D721Med (cell line): ENCODE measurements around the gene TIMM13.
"Not testable (repeated sequence)": the region's sequence is repeated elsewhere in the genome, so short reads cannot be mapped to it uniquely, and the experiment has no call there.

Source experiments
- DNase-seq: peaks from one replicate; pipeline ENCODE4 v3.0.0; 2011; ENCODE audit warnings: low spot score; ENCODE audit not compliant: insufficient read length
- FAIRE-seq: peaks from 2 replicates; lab custom pipeline; 2011; peaks lifted over from hg19 to GRCh38; lab: Jason Lieb, UNC
- CTCF ChIP-seq: IDR thresholded peaks from 2 replicates; pipeline ENCODE4 v1.5.1; 2012; ENCODE audit warnings: mild to moderate bottlenecking, control low read depth; ENCODE audit not compliant: insufficient read depth; ENCODE audit errors: missing control alignments

TIMM13 gene

GRCh38 chr19:2427429-2428320 is at the start of gene TIMM13:
TSS of gene TIMM13 (minus strand) at chr19:2427586. CDS start at chr19:2427533, 53 bp downstream.
- peak; percentile 86 for DNase-seq
- FAIRE-seq = no peak
- no peak for TF ChIP-seq CTCF

DNA sequence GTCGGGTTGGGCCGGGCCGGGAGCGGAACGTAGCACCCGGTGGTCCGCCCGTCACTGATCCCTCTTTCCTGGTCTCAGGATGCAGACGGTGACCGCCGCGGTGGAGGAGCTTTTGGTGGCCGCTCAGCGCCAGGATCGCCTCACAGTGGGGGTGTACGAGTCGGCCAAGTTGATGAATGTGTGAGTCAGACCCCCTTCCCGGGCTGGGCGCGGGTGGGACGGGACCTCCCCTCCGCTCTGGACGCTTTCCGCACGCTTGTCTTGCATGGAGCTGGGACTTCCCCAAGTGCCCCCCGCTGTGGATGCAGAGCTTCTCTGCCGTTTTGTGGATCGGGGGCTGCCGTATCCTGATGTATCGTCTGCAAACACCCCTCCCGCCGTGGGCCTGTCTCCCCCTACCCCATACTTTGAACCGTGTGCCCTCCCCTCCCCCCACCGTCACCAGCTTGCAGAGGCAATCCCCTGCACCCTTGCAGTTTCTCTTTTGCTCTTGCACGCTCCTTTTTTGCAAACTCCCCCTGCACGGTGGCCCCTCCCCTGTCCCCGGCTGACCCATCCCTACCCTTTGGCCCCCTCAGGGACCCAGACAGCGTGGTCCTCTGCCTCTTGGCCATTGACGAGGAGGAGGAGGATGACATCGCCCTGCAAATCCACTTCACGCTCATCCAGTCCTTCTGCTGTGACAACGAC is 49.2 kb upstream of the TIMM13 start:
- no peak for FAIRE-seq
- no peak for TF ChIP-seq CTCF
- DNase-seq = no peak

DNA sequence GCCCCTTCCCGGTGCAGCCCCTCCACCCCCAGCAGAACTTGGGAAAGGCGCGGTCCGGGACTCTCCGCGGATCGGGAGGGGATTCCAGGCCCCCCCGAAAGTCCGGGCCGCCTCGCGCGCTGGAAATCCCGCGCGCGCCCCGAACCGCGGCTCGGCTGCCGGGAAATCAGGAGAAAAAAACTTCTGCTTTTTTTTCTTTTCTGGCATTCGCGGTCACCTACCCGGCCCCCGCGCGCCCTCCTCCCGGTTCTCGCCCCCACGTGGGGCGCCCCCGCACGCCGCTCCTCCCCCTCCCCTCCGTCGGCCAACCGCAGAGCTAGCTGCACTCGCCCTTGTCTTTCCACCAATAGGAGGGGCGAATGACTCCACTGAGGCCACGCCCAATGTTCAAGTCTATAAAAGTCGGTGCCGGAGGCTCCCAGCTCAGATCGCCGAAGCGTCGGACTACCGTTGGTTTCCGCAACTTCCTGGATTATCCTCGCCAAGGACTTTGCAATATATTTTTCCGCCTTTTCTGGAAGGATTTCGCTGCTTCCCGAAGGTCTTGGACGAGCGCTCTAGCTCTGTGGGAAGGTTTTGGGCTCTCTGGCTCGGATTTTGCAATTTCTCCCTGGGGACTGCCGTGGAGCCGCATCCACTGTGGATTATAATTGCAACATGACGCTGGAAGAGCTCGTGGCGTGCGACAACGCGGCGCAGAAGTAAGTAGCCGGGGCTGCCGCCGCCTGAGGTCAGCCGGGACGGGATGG is 48.5 kb upstream of the TIMM13 start, which contains the start of gene GADD45B:
GADD45B (plus strand) TSS at position 426 of the 749 bp plus-strand sequence; CDS start at position 658, 232 bp downstream.
- peak; percentile 99 for DNase-seq
- FAIRE-seq = no peak
- no peak for TF ChIP-seq CTCF

DNA sequence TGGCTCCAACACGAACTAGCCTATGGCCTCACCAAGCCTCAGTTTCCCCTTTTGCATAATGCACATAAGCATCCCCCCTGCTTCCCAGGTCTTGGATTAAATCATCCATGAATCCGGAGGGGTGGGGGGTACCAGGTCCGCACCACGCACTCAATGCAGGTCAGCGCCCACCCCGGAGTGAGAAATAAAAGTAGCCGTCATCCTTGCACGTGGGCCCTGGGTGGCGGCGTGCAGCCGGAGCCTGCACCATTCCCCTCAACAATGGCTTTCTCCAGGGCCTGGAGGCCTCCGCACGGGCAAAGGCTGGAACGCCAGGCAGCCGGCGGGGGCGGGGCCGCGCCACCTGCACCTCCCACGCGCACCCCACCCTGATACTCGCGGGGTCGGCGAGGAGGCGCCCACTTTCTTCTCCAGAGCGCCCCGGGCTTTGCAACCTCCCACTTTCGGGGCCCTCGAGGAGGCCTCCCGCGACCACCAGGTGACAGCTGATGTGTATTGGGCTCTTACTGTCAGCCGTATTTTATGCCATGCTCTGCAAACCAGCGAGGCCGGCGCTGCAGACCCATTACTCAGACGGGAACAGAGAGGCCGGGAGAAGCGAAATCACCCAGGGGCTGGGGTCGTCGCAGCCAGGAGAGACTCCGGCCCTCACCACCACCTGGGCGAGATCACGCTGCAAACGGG is 47.8 kb upstream of the TIMM13 start:
- FAIRE-seq (no peak), DNase-seq (no peak)
- TF ChIP-seq CTCF = no peak

GRCh38 chr19:2474232-2475017 is 47.0 kb upstream of the TIMM13 start:
- FAIRE-seq (no peak), DNase-seq (peak; percentile 82)
- peak; percentile 89 for TF ChIP-seq CTCF

DNA sequence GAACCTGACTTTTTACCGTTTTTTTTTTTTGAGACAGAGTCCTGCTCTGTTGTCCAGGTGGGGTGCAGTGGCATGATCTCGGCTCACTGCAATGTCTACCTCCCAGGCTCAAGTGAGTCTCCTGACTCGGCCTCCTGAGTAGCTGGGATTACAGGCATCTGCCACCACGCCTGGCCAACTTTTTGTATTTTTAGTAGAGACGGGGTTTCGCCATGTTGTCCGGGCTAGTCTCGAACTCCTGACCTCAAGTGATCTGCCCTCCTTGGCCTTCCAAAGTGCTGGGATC is 42.5 kb upstream of the TIMM13 start:
- not testable (repeated sequence) for DNase-seq, FAIRE-seq
